Kidney epithelial cell (primary cell): ENCODE measurements around the gene MAN1A2. TPM values are rescaled to one million over a fixed set of nuclear protein-coding genes. Genes with fewer than 3 reads are reported as not detected.

ENCODE experiments used
- DNase-seq: peaks from one replicate; pipeline ENCODE4 v3.0.0-alpha.2; 2010; ENCODE audit warnings: low read depth
- H3K27me3 ChIP-seq: 2 replicates; pipeline ENCODE4 v1.6.0; 2011; ENCODE audit warnings: low read length; ENCODE audit not compliant: control insufficient read depth, insufficient read depth
- H3K36me3 ChIP-seq: 2 replicates; pipeline ENCODE4 v1.5.1; 2011; ENCODE audit warnings: low read length; ENCODE audit not compliant: control insufficient read depth, insufficient read depth
- H3K4me3 ChIP-seq: 2 replicates; pipeline ENCODE4 v1.5.1; 2011; ENCODE audit warnings: low read depth, mild to moderate bottlenecking, control low read depth, low read length
- CTCF ChIP-seq: IDR thresholded peaks from 2 replicates; pipeline ENCODE4 v1.5.1; 2011; ENCODE audit warnings: mild to moderate bottlenecking, moderate library complexity, low read length, control low read depth, inconsistent platforms; ENCODE audit not compliant: insufficient read depth, poor library complexity, severe bottlenecking
- total RNA-seq: library from RNA; depleted of rRNA; stranded (reverse); fragments of >200 nt; gene quantifications from 2 replicates; pipeline ENCODE4 v1.2.3, GENCODE V29; 2015

Gene MAN1A2
- total RNA-seq, 1 donor from 2014 or later: 22.0 TPM

- DNase-seq: no peak
- Histone ChIP-seq H3K4me3 (no peak overlapping the region), H3K27me3 (no peaks in the 10 kb centered on the region), H3K36me3 (no peaks in the 10 kb centered on the region)
- no peak for TF ChIP-seq CTCF
These were observed 36.3 kb downstream of the MAN1A2 start for GRCh38 chr1:117403597-117403996.

GRCh38 chr1:117405042-117405441 lies 37.8 kb downstream of the MAN1A2 start:
- DNase-seq: no peak
- no peaks in the 10 kb centered on the region for H3K27me3 ChIP-seq
- no peak for TF ChIP-seq CTCF
- H3K4me3 ChIP-seq: no peak overlapping the region
- H3K36me3 ChIP-seq: no peaks in the 10 kb centered on the region

- no peak for DNase-seq
- no peak for TF ChIP-seq CTCF
- H3K27me3 ChIP-seq: no peaks in the 10 kb centered on the region
- H3K36me3 ChIP-seq: no peaks in the 10 kb centered on the region
- no peak overlapping the region for H3K4me3 ChIP-seq
These were observed 45.2 kb downstream of the MAN1A2 start for GRCh38 chr1:117412472-117412871.

GRCh38 chr1:117413412-117413811 lies 46.2 kb downstream of the MAN1A2 start:
- DNase-seq: no peak
- Histone ChIP-seq H3K36me3 (no peaks in the 10 kb centered on the region), H3K27me3 (no peaks in the 10 kb centered on the region), H3K4me3 (no peak overlapping the region)
- TF ChIP-seq CTCF: no peak

GRCh38 chr1:117414943-117415342 lies 47.7 kb downstream of the MAN1A2 start:
- H3K36me3 ChIP-seq: no peaks in the 10 kb centered on the region
- no peak for TF ChIP-seq CTCF
- no peak for DNase-seq
- H3K27me3 ChIP-seq: no peaks in the 10 kb centered on the region
- no peak overlapping the region for H3K4me3 ChIP-seq

GRCh38 chr1:117416004-117416403 lies 48.8 kb downstream of the MAN1A2 start:
- DNase-seq: no peak
- TF ChIP-seq CTCF: no peak
- no peaks in the 10 kb centered on the region for H3K27me3 ChIP-seq
- no peaks in the 10 kb centered on the region for H3K36me3 ChIP-seq
- H3K4me3 ChIP-seq: no peak overlapping the region
